Mesodermal cell (in vitro differentiated cells): ENCODE results near the gene ZNF555.

ENCODE experiments used
- H3K27ac ChIP-seq: 2 replicates; pipeline ENCODE4 v1.7.0; 2013; ENCODE audit warnings: mild to moderate bottlenecking, low read depth, low read length, moderate library complexity; ENCODE audit not compliant: severe bottlenecking
- H3K36me3 ChIP-seq: 2 replicates; pipeline ENCODE4 v1.7.1; 2013; ENCODE audit warnings: mild to moderate bottlenecking, low read length, moderate library complexity; ENCODE audit not compliant: control insufficient read depth, insufficient read depth
- H3K4me1 ChIP-seq: one replicate; pipeline ENCODE4 v1.7.1; 2013; ENCODE audit warnings: mild to moderate bottlenecking, low read length; ENCODE audit not compliant: insufficient read depth, control insufficient read depth, poor library complexity, severe bottlenecking
- H3K4me3 ChIP-seq: 2 replicates; pipeline ENCODE4 v1.7.0; 2013; ENCODE audit warnings: low read length, control low read depth, mild to moderate bottlenecking; ENCODE audit not compliant: insufficient read depth, poor library complexity, severe bottlenecking; ENCODE audit errors: extremely low read depth
- H3K9me3 ChIP-seq: 2 replicates; pipeline ENCODE4 v1.7.1; 2013; ENCODE audit warnings: mild to moderate bottlenecking, low read length, moderate library complexity; ENCODE audit not compliant: control insufficient read depth
- WGBS, 2 experiments: methylation state at CpG; one replicate each; pipeline ENCODE4 v1.1.5; 2013; ENCODE audit warnings: missing lambda C conversion rate in 2 of 2; ENCODE audit not compliant: insufficient coverage in 2 of 2; 5-methylcytosine and 5-hydroxymethylcytosine counted together

Gene ZNF555

GRCh38 chr19:2808129-2808941, 32.9 kb upstream of the ZNF555 start:
- WGBS, 2 experiments: 97 to 98% methylated on average over 35 to 39 of the region's 41 CpGs
- H3K4me3 ChIP-seq: no peak overlapping the region
- peaks cover 81% of the 10 kb centered on the region for H3K36me3 ChIP-seq
- no peak overlapping the region for H3K27ac ChIP-seq
- no peaks in the 10 kb centered on the region for H3K4me1 ChIP-seq
- no peaks in the 10 kb centered on the region for H3K9me3 ChIP-seq

GRCh38 chr19:2809387-2810140, 31.7 kb upstream of the ZNF555 start:
- Histone ChIP-seq H3K4me1 (no peaks in the 10 kb centered on the region), H3K4me3 (no peak overlapping the region), H3K27ac (no peak overlapping the region), H3K36me3 (peaks cover 78% of the 10 kb centered on the region), H3K9me3 (no peaks in the 10 kb centered on the region)
- WGBS, 2 experiments: 96% methylated on average over 35 to 37 of the region's 37 CpGs

GRCh38 chr19:2810141-2811091, 30.9 kb upstream of the ZNF555 start:
- peaks cover 73% of the 10 kb centered on the region for H3K36me3 ChIP-seq
- no peak overlapping the region for H3K27ac ChIP-seq
- WGBS, 2 experiments: 96 to 97% methylated on average over 46 to 57 of the region's 58 CpGs
- no peak overlapping the region for H3K4me3 ChIP-seq
- no peaks in the 10 kb centered on the region for H3K4me1 ChIP-seq
- no peaks in the 10 kb centered on the region for H3K9me3 ChIP-seq

GRCh38 chr19:2811221-2811722, 30.0 kb upstream of the ZNF555 start:
- Histone ChIP-seq H3K36me3 (peaks cover 68% of the 10 kb centered on the region), H3K27ac (no peak overlapping the region), H3K4me1 (no peaks in the 10 kb centered on the region), H3K4me3 (no peak overlapping the region), H3K9me3 (no peaks in the 10 kb centered on the region)
- WGBS, 2 experiments: 94 to 98% methylated on average over 20 of the region's 20 CpGs

- H3K36me3 ChIP-seq: peaks cover 63% of the 10 kb centered on the region
- WGBS, 2 experiments: 93 to 94% methylated on average over 33 of the region's 34 CpGs
Measured at GRCh38 chr19:2811735-2812413, 29.4 kb upstream of the ZNF555 start.

GRCh38 chr19:2812414-2813234, 28.7 kb upstream of the ZNF555 start:
- no peak overlapping the region for H3K27ac ChIP-seq
- WGBS, 2 experiments: 97% methylated on average over 28 to 34 of the region's 37 CpGs
- H3K36me3 ChIP-seq: peaks cover 56% of the 10 kb centered on the region
- H3K4me1 ChIP-seq: no peaks in the 10 kb centered on the region
- H3K4me3 ChIP-seq: no peak overlapping the region
- no peaks in the 10 kb centered on the region for H3K9me3 ChIP-seq

More at GRCh38 chr19:2811735-2812413, 29.4 kb upstream of the ZNF555 start:
- Histone ChIP-seq H3K27ac (no peak overlapping the region), H3K4me3 (no peak overlapping the region), H3K4me1 (no peaks in the 10 kb centered on the region), H3K9me3 (no peaks in the 10 kb centered on the region)

- H3K4me1 ChIP-seq: no peaks in the 10 kb centered on the region
- H3K4me3 ChIP-seq: no peak overlapping the region
- H3K9me3 ChIP-seq: no peaks in the 10 kb centered on the region
- H3K36me3 ChIP-seq: peaks cover 49% of the 10 kb centered on the region
- WGBS, 2 experiments: 94 to 97% methylated on average over 27 to 29 of the region's 35 CpGs
- H3K27ac ChIP-seq: no peak overlapping the region
Measured at GRCh38 chr19:2813235-2814160, 27.8 kb upstream of the ZNF555 start.

- Histone ChIP-seq H3K4me1 (no peaks in the 10 kb centered on the region), H3K36me3 (peaks cover 40% of the 10 kb centered on the region), H3K4me3 (no peak overlapping the region), H3K27ac (no peak overlapping the region), H3K9me3 (no peaks in the 10 kb centered on the region)
- WGBS, 2 experiments: 99 to 100% methylated on average over 7 to 9 of the region's 11 CpGs
Measured at GRCh38 chr19:2814426-2814825, 26.8 kb upstream of the ZNF555 start.

GRCh38 chr19:2815191-2815614, 26.1 kb upstream of the ZNF555 start:
- WGBS, 2 experiments: 91 to 95% methylated on average over 7 to 12 of the region's 13 CpGs
- Histone ChIP-seq H3K36me3 (peaks cover 33% of the 10 kb centered on the region), H3K4me1 (no peaks in the 10 kb centered on the region), H3K4me3 (no peak overlapping the region), H3K27ac (no peak overlapping the region), H3K9me3 (no peaks in the 10 kb centered on the region)
